Measurements from ENCODE around the gene PACRG. TPM values are rescaled to one million over a fixed set of nuclear protein-coding genes. Genes with fewer than 3 reads are reported as not detected.

Gene PACRG
- total and polyA plus RNA-seq, 8 donors = 1.8 to 28.6 (median 3.2) TPM; not detected in 2

- no peak for DNase-seq
- TF ChIP-seq POLR2AphosphoS5 (IDR thresholded peaks at IDR 0.05) = no peak
- TF ChIP-seq CTCF (IDR thresholded peaks at IDR 0.05) = no peak
Measured at GRCh38 chr6:162697872-162698403, 29.8 kb upstream of the PACRG start.

GRCh38 chr6:162698440-162698839 lies 29.3 kb upstream of the PACRG start:
- no peak overlapping the region for H3K27ac ChIP-seq
- TF ChIP-seq CTCF (IDR thresholded peaks at IDR 0.05) = no peak
- no peak for TF ChIP-seq POLR2AphosphoS5 (IDR thresholded peaks at IDR 0.05)
- TF ChIP-seq POLR2A (IDR thresholded peaks at IDR 0.05) = no peak
- no peak for TF ChIP-seq EP300 (IDR thresholded peaks at IDR 0.05)
- intact Hi-C loops (cut with DNase I; ENCODE audit: low total_unique reads) = no loop called here
- H3K27me3 ChIP-seq = no peaks in the 10 kb centered on the region
- DNase-seq = no peak
- no peaks in the 10 kb centered on the region for H3K4me1 ChIP-seq
- no peak overlapping the region for H3K4me3 ChIP-seq
- H3K9me3 ChIP-seq = no peaks in the 10 kb centered on the region
- no peaks in the 10 kb centered on the region for H3K36me3 ChIP-seq

More at GRCh38 chr6:162697872-162698403, 29.8 kb upstream of the PACRG start:
- Histone ChIP-seq H3K36me3 (no peaks in the 10 kb centered on the region), H3K4me1 (no peaks in the 10 kb centered on the region), H3K27ac (no peak overlapping the region), H3K9me3 (no peaks in the 10 kb centered on the region), H3K27me3 (no peaks in the 10 kb centered on the region), H3K4me3 (no peak overlapping the region)
- intact Hi-C loops (cut with DNase I; ENCODE audit: low total_unique reads) = no loop called here
- 18 to 47% (median 39%) methylated on average over 1 of the region's 1 CpG for WGBS, 5 donors

- no peak overlapping the region for H3K4me3 ChIP-seq
- H3K36me3 ChIP-seq = no peaks in the 10 kb centered on the region
- no peaks in the 10 kb centered on the region for H3K27me3 ChIP-seq
- TF ChIP-seq POLR2A (IDR thresholded peaks at IDR 0.05) = no peak
- no peak for TF ChIP-seq POLR2AphosphoS5 (IDR thresholded peaks at IDR 0.05)
- TF ChIP-seq EP300 (IDR thresholded peaks at IDR 0.05) = no peak
- TF ChIP-seq CTCF (IDR thresholded peaks at IDR 0.05) = no peak
- no peaks in the 10 kb centered on the region for H3K9me3 ChIP-seq
- no peak overlapping the region for H3K27ac ChIP-seq
- DNase-seq = no peak
- H3K4me1 ChIP-seq = no peaks in the 10 kb centered on the region
- 74 to 84% (median 80%) methylated on average over 2 of the region's 2 CpGs for WGBS, 5 donors
- intact Hi-C loops (cut with DNase I; ENCODE audit: low total_unique reads) = no loop called here
Measured at GRCh38 chr6:162699961-162700360, 27.8 kb upstream of the PACRG start.

- no peak for TF ChIP-seq POLR2AphosphoS5 (IDR thresholded peaks at IDR 0.05)
- Histone ChIP-seq H3K9me3 (no peaks in the 10 kb centered on the region), H3K36me3 (no peaks in the 10 kb centered on the region), H3K4me1 (peaks cover 0 to 9% (median 3%) of the 10 kb centered on the region in 4 donors), H3K4me3 (no peak overlapping the region), H3K27ac (no peak overlapping the region), H3K27me3 (no peaks in the 10 kb centered on the region)
- no peak for DNase-seq
- intact Hi-C loops (cut with DNase I; ENCODE audit: low total_unique reads) = no loop called here
- 78 to 86% (median 83%) methylated on average over 3 of the region's 3 CpGs for WGBS, 5 donors
Measured at GRCh38 chr6:162700966-162701365, 26.8 kb upstream of the PACRG start.

- Histone ChIP-seq H3K36me3 (no peaks in the 10 kb centered on the region), H3K27me3 (no peaks in the 10 kb centered on the region), H3K4me3 (no peak overlapping the region), H3K4me1 (peaks cover 0 to 13% (median 8%) of the 10 kb centered on the region in 4 donors), H3K9me3 (no peaks in the 10 kb centered on the region), H3K27ac (no peak overlapping the region)
- TF ChIP-seq EP300 (IDR thresholded peaks at IDR 0.05) = no peak
- TF ChIP-seq POLR2A (IDR thresholded peaks at IDR 0.05) = no peak
- no peak for TF ChIP-seq POLR2AphosphoS5 (IDR thresholded peaks at IDR 0.05)
- TF ChIP-seq CTCF (IDR thresholded peaks at IDR 0.05) = no peak
- WGBS, 5 donors = 76 to 93% (median 86%) methylated on average over 1 of the region's 1 CpG
- DNase-seq = no peak
- intact Hi-C loops (cut with DNase I; ENCODE audit: low total_unique reads) = no loop called here
Measured at GRCh38 chr6:162701551-162701950, 26.2 kb upstream of the PACRG start.

Data from stomach (tissue), 9 donors.